ENCODE data around the gene IL19.

IL19 gene

GRCh38 chr1:206802401-206802800, 31.8 kb downstream of the IL19 start:
- no peak for DNase-seq

DNA sequence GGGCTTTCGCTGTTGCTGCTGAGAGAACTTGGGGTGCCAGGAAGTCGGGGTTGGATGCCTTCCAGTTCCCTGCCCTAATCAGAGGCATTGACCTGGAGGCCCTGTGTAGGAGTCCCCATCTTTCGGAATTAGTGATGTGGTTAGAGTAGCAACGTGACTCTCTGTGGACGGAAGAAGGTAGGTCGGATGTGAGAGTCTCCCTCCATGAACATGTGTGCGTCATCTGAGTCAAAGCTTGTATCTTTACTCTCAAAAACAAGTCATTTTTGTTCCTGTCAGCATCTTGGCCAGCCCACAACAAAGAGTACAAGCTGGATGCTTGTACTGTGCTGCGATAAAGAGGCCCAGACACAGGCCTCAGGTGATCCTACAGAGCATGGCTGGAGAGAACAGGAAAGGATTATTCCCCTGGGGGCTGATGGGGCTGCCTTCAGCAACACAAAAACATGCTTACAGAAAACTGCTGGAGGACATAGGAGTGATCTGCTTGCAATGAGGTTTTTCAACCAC, 32.7 kb downstream of the IL19 start:
- no peak for DNase-seq

DNA sequence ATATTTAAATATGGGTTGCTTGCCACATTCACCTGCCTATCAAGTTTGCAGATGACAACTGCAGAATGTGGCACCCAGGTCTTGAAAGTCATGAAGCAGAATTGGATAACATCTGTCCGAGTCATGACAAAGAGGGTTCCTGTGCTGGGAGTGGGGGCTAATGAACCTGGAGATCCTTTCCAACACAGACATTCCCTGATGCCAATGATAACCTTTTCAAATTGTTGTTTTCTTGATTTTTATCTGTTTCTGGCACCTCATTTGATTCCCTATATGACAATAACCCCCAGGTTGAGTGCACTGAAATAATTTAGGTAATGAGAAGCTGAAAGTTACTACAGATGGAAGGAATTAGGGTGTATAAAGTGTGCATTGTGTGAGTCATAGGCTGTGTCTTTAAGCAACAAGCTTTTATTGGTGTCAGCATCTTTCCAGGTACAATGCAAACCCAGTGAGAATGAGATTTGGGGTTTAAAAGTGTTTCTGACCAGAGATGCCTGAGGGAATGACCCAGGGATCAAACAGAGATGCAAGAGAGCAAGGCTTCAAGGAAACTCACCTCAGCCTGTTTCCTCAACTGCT, 33.7 kb downstream of the IL19 start:
- DNase-seq = no peak

GRCh38 chr1:206805357-206805756, 34.8 kb downstream of the IL19 start:
- no peak for DNase-seq

DNA sequence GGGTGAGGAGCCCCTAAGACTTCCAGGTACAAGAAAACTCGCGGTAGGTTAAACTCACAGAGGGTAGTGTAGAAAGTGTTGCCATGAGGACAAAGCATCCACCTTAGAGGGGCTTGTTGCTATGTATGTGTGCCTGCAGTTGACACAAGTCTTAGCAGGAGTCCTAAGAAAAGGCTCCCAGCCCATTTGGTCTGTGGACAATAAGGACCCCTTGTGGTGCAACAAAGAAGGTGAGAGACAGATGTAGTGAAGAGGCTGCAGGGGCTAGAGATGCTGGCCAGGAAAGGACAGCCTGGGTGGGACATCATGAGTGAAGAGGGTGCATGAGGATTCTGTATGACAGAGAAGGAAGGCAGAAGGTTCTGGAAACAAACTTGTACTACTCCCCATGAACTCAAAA, 38.0 kb downstream of the IL19 start:
- no peak for DNase-seq

- no peak for DNase-seq
These were observed 39.0 kb downstream of the IL19 start for GRCh38 chr1:206809504-206810084.

GRCh38 chr1:206812471-206812870, 41.9 kb downstream of the IL19 start:
- DNase-seq = no peak

DNA sequence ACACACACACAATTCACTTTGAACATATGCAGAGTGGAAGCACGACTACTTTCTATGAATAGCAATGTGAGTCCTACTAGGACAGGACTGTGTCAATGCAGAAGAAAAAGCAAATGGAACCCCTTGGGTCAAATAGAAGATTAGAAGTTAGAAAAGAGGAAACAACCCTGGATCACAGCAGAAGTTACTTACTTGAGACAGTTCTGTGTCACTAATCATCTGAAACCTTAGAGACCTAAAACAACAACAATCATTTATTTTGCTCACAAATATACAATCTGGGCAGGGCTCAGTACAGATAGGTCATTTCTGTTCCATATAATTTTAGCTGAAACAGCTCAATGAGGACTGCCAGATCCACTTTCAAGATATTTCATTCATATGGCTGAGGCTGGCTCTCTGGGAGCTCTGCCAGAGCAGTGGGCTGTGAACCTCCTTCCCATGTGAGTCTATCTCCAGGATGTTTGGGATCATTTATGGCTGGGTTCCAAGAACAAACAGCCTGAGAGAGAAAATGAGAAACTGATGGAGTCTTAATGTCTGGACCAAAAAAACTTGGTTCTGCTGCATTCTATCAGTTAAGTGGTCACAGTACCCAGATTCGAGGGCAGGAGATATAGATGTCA, 44.3 kb downstream of the IL19 start:
- no peak for DNase-seq

GRCh38 chr1:206816390-206817287, 46.1 kb downstream of the IL19 start:
- DNase-seq = no peak

DNA sequence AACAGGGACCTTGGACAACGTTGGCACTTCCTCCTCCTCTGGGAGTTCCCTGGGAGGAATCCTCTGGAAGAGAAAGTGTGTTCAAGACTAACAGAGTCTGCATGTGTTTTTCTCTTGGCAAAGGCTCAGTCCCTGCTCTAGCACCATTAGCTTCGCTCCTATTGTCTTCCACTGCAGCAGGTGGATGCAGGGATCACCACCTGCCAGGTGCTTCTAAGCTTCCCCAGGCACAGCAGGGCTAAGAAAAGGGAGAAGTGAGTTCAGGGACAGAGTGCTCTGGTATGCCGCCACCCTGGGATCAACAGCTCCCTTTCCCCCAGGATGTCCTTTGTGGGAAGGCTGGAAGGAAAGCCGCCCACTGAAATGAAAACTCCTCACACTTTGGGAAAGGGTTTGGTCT, 50.9 kb downstream of the IL19 start:
- DNase-seq = no peak

GRCh38 chr1:206823727-206824126, 53.2 kb downstream of the IL19 start:
- no peak for DNase-seq

- DNase-seq = no peak
These were observed 53.8 kb downstream of the IL19 start for GRCh38 chr1:206824331-206824730.

DNA sequence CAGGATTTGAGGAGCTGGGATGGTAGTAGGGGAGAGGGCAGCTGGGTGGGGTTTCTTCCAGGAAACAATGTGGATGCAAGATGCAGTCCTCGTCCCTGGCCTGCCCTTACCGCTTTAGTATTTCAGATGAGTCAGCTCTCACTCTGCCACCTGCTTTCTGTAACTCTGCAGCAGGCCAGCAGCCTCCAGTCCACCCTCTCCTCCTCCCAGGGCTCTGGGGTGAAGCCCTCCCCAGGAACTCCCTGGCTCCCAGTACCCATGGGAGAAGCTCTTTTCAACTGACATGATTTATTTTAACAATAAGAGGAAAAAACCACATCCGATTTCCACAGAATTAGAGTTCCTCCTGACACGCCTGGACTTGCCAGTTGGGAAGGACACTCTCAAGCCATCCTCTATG, 55.8 kb downstream of the IL19 start:
- DNase-seq = no peak

DNA sequence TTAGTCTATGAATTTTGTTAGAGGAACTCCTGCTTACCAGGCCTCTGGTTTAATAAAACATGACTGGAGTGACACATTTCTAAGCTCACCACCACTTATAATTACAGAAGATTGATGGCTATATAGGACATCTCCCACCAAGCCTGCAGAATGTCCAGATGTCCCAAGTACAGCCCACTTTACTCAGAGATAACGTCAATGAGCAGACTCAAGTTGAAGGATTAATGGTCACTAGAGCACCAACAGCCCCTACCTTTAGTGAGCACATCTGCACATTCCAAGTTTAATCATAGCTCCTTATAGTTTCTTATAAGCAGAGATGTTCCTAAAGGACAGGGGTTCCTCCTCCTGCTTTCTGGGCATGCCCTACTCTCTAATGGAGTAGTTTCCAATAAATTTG, 57.5 kb downstream of the IL19 start:
- no peak for DNase-seq

DNA sequence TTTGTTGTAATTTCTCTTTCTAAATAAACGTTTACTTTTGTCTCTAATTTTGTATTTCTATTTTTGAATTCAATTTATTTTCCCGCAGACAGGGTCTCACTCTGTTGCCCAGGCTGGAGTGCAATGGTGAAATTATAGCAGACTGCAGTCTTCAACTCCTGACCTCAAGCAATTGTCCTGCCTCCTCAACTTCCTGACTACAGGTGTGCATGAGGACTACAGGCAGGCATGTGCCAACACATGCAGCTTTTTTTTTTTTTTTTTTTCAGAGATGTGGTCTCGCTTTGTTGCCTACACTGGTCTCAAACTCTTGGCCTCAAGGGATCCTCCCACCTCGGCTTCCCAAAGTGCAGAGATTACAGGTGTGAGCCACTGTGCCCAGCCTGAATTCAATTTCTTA, 58.2 kb downstream of the IL19 start:
- DNase-seq = no peak

- DNase-seq = no peak
These were observed 58.7 kb downstream of the IL19 start for GRCh38 chr1:206829282-206829681.

- no peak for DNase-seq
These were observed 59.3 kb downstream of the IL19 start for GRCh38 chr1:206829875-206830274.

- no peak for DNase-seq
These were observed 61.1 kb downstream of the IL19 start for GRCh38 chr1:206831650-206832049.

- DNase-seq = no peak
These were observed 61.8 kb downstream of the IL19 start for GRCh38 chr1:206832352-206832880.

DNA sequence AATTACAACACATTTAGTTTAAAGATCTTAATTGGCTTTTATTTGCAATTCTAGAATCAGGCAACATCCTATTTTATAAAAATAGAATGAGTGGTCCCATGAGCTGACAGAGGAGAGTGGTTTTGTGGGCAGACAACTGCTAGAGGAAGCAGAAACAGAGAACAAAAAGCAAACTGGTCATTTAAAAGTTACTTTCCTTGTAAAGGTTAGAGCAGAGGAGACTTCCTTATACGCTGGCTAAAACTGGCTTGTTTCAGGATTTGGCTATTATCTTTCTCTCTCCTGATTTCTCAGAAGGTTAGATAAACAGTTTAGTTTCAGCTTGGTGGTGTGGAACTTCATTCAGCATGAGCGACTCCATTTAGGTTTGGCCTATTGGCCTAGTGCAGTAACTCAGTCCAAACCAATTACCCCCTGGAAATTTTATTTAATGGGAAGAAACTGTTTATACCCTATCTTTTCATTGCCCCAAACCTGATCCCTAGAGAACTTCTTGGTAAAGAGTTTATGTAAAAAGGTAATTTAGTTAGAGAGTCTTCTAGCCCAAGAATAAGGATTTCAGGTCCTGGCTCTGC, 62.6 kb downstream of the IL19 start:
- no peak for DNase-seq

DNA sequence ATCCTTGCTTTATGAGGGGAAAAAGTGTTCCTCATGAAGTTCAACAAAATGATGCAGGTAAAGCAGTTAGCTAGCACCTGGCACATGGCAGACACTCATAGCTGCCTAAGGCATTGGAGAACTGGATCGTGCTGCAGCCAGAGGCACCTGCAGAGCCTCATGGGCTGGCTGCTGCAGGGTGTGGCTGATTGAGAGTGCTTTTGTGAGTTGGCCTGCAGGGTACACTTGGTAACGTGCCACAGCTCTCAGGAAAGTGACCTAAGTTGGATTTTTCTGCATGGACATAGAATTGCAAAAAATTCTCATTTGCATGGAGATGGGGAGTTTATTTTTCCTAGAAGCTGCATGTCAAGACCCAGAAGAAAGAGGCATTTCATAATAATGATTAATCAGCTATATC, 63.2 kb downstream of the IL19 start:
- DNase-seq = no peak

- DNase-seq = no peak
These were observed 63.6 kb downstream of the IL19 start for GRCh38 chr1:206834217-206834616.

GRCh38 chr1:206834711-206835110, 64.1 kb downstream of the IL19 start:
- no peak for DNase-seq
